Lung microvascular endothelial cell (primary cell): ENCODE results near the gene KCTD6. TPM values are rescaled to one million over a fixed set of nuclear protein-coding genes. Genes with fewer than 3 reads are reported as not detected.
A peak's percentile ranks its signal among the peaks of the same experiment; 100 is the strongest.

Source experiments
- DNase-seq, 2 donors: peaks; one replicate each; pipeline versions ENCODE4 v3.0.0 to v3.0.0-alpha.2; 2010; ENCODE audit warnings: low read depth in 2 of 2
- total RNA-seq: library from RNA; depleted of rRNA; stranded (reverse); fragments of >200 nt; gene quantifications from 2 replicates; pipeline ENCODE4 v1.2.1, GENCODE V29; 2014

KCTD6 gene
- total RNA-seq = 3.5 and 6.7 TPM in 2 replicates

DNA sequence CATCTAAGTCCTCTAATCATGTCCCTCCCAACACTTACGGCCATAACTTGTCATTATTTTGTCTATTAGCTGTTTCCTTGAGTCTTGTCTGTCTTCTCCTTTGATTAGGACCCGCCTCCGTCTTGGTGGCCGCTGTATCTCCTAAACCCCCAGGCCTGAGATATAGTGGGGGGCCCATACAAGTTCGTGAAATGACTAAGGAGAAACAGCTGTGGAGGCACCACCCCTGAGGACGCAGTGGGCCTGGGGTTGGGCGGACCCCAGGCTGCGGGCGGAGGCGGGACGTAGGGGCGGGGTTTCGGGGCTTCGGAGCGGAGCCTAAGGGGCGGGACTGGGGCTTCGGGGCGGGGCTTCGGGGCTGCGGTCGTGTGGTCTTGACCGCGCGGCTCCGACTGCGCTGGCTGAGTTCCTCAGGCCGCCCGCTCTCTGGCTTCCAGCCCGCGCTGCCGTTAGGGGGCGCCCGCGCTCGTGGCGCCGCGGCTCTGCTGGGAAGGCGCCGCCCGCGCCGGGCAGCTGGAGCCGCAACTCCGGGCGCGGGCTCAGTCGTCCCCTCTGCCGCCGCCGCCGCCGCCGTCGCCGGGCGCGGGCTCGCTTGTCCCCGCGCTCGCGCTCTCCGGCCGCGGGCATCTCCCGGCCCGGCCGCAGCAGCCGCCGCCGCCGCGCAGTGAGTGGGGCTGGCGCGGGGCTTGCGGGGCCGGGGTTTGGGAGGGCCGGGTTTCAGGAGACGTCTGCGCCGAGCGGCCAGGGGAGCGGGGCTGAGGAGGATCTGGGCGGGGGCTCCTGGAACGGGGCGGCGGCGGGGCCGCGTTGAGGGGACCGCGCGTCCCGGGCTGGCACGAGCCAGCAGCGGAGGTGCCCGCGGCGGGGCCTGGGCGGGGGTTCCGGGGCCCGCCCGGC lies at the start of gene KCTD6:
KCTD6 (plus strand) TSS at position 591 of the 897 bp plus-strand sequence. CDS start 6,660 bp downstream, outside the sequence.
- peak; percentile 96 to 97 for DNase-seq

DNA sequence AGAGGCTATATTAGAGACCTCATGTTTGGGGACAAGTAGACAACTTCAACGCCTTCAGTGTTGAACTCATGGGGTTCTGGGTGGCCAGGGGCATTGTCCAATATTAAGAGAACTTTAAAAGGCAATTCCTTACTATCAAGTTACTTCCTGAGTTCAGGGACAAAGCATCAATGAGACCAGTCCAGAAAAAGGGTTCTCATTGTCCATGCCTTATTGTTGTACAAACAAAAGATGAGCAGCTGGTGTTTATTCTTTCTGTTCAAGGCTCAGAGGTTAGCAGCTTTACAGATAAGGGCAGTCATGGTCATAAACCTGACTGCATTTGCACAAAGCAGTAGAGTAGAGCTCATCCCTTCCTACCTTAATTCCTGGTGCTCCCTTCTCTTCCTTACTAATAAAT lies 39.7 kb upstream of the KCTD6 start:
- DNase-seq = no peak

DNA sequence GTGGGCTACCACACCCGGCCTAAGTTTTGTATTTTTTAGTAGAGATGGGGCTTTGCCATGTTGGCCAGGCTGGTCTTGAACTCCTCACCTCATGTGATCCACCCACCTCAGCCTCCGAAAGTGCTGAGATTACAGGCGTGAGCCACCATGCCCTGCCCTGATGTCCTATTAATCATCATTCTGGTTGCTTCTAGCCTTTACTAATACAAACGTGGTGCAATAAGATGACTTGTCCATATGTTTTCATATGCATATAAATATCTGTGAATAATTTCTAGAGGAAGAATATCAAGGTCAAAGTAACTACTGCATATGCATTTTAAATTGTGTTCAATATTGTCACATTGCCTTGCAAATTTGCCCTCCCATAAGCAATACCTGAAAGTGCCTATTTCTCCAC lies 32.7 kb upstream of the KCTD6 start:
- DNase-seq = no peak

DNA sequence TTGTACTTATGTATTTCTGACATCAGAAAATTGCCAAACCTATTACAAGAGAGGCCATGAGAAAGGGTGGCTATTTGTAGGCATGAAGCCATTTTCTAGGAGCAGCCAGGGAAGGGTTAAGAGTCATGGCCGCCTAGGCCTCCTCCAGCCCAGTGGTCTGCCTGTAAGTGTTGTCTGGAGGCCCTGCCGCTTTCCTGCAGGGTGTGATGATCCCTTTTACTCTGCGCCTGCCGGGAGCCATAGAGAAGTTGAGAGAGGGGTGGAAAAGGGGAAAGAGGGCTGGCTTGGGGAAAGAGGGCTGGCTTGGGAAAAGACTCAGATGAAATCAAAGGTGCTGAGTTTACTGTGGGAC lies 29.1 kb upstream of the KCTD6 start:
- DNase-seq = no peak

DNA sequence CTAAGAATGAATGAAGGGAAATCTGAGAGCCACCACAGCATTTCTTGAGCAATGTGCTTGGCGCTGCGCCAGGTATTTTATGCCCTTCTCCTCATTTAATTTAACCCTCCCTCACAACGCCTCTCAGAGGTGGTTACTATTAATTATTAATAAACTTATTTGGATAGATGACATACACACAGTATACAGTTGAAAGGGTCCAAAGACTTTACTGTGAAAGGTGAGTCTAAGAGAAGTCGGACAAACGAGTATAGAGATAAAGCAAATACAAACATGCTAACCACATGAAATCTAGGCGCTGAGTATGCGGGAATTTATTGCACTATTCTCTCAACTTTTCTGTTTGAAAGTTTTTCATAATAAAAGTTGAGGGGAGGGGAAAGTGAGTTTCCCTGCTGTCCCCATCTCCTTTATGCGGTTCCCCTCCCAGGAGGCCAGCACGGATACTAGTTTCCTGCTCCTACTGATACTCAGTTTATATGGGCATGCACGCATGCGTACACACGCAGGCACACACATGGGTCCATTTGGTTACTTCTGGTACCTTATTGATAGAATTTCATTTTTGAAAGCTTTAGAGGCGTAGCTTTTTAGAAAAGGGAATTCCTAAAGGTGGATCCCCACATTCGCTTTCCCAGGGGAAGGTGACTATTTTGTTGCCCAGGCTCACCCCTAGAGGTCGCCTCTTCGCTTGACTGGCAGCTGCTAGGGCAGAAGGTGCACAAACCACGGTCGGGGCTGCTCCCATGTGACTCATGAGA lies 28.5 kb upstream of the KCTD6 start:
- DNase-seq = peak; percentile 68

DNA sequence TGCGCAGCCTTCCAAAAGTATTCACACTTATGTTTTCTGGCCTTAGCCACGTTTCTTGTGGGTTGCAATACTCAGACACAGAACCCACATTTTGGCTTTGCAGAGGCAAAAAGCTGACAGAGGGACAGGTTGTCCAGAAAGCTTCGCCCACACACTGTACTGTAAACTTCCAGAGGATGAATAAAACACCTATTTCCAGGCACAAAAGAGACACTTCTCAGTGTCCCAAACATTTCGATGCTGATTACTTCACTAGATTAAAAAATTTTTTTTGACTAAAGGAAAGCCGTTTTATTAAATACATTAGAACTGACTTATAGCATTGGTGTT lies 28.0 kb upstream of the KCTD6 start:
- no peak for DNase-seq

DNA sequence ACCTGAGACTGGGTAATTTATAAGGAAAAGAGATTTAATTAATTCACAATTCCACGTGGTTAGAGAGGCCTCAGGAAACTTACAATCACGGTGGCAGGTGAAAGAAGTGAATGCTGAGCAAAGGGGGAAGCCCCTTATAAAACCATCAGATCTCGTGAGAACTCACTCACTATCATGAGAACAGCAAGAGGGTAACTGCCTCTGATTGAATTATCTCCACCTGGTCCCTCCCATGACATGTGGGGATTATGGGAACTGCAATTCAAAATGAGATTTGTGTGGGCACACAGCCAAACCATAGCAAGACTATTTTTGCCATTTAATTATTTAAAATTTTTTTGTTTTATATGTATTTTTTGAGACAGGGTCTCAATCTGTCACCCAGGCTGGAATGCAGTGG lies 27.0 kb upstream of the KCTD6 start:
- DNase-seq = peak in 1 of 2 donors; percentile 8

DNA sequence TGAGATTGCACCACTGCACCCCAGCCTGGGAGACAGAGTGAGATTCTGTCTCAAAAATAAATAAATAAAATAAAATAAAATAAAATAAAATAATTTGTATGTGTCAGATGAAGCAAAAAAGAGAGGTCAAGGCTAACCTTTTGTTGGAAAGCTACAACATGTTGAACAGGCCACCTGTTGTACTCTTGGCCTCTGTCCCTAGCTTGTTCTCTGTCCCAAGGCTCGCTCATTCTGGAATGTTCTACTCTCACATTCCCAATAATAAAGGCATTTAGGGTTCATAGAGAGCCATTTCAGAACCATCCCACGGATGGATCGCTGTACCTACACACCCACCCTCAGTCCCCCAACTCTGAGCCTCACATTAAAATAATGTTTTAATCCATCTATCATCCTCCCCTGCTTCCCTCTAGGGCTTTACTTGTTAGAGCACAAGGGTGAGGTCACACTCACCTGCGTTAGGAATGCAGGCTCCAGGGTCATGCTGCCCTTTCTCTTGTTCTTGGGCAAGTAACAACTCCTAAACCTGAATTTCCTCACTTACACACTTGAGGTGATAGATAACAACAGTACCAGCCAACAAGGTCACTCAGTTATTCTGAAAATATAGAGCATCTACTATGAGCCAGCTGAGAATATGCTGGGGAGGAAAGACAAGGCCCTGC lies 24.9 kb upstream of the KCTD6 start:
- no peak for DNase-seq

DNA sequence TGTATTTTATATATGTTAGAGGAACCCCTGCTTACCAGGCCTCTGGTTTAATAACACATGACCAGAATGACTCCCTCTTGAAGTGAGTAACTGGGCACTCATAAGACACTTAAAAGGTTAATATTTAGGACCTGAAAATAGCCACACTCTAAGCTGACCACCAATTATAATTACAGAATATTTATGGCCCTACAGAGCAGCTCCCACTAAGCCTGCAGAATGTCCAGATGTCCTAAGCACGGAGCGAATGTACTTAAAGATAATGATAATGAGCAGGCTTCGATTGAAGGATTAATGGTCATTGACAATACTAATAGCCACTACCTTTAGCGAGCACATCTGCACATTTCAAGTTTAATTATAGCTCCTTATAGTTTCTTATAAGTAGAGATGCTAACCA lies 22.8 kb upstream of the KCTD6 start:
- no peak for DNase-seq

DNA sequence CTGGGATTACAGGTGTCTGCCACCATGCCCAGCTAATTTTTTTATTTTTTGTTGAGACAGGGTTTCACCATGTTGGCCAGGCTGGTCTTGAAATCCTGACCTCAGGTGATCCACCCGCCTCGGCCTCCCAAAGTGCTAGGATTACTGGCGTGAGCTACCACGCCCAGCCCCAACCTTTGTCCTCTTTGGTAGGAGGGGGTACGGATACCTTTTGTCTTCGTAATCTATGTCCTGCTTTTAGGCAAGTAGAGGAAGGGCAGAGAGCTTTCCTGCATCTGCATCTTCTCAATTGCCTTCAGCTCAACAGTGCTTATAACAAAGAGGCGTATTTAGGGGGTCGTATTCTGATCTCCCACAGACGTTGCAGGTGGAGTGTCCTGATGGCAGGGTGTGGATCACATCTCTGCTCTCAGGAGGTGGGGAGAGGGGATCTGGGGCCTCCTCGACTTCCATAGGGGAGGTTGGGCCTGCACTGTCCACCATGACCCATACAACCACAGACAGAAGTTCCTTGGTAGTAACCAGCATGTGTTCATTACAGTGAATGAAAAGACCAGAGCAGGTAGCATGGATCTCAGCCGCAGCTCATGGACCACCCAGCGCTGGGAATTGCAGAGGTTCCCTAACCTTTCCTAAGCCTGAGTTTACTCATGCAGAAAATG lies 21.4 kb upstream of the KCTD6 start:
- no peak for DNase-seq

DNA sequence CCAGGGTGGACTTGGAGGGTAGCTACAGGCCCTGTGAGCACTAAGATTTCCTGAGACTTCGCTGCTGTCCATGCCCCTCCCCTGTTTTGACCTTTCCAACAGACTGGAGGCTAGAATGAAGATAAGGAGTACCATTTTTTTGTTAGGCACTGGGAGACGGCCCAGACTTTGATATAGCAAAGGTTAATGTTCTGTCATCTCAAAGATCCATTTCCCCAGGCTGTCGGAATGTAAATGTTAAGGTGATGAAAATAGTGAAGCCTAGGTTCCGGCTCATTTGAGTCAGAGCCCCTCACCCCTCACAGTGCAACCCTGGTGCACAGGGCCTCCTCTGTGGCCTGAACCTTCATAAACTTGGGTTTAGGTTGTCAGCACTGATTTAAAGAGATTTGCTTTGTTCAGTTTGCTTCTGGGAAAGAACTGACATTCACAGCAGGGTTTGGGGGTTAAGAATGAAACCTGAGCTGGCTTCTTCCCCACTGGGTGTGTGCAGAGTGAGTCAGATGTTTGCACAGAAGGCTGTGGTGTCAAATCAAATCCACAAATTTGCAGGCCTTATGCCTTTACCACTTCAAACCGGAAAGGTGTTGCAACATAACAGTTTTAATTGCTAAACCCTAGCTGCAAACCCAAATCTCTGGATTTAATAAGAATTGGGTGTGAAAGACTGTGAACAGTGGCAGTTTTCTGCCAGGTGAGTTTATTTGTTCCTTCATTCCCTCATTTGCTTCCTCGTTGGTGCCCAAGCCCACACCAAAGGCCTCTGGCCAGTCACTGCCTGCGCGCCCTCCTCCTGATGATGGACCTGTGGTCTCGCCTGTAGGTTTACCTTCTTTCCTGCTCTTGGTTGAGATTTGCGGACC lies 20.6 kb upstream of the KCTD6 start:
- peak; percentile 42 to 64 for DNase-seq

DNA sequence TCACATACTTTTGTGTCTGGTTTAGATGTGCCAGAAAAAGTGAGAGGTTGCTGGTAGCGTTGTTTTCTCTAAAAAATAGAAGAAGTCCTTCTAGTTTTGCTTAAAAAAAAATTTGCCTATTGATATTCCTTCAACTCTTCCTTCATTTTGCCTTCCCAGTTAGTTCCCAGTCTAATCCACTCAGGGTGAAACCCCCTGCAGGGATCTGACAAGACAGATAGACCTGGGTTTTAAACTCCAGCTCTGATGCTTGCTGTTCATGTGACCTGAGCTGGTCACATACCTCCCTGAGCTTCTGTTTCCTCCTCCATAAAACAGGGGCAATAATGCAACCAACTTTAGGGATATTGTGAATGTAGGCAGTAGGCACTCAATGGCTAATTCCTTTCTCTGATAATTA lies 18.6 kb upstream of the KCTD6 start:
- no peak for DNase-seq

DNA sequence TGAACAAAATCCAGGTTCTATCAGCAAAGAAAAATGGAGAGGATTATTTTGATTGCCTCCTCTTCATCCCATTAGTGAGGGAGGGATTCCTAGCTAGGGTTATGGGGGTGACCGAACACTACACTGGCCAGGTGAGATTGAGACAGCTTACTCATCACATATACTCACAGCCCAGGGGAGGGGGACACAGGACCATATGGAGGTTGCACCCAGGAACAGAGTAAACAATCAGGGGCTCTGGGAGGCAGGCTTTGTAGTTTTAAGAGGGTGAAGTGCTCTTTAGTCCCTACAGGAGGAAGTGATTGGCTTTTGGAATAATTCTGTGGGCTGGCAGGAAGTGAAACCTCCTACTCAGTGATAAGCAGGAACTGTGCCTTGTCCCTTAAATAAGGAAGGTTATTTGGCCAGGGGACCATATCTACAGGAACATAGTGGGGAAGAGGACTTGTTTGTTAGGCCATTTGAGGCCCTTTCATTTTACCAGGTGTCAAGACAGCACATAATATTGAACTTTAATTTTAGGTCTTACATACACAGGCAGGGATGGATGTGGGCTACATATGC lies 17.5 kb upstream of the KCTD6 start:
- no peak for DNase-seq

DNA sequence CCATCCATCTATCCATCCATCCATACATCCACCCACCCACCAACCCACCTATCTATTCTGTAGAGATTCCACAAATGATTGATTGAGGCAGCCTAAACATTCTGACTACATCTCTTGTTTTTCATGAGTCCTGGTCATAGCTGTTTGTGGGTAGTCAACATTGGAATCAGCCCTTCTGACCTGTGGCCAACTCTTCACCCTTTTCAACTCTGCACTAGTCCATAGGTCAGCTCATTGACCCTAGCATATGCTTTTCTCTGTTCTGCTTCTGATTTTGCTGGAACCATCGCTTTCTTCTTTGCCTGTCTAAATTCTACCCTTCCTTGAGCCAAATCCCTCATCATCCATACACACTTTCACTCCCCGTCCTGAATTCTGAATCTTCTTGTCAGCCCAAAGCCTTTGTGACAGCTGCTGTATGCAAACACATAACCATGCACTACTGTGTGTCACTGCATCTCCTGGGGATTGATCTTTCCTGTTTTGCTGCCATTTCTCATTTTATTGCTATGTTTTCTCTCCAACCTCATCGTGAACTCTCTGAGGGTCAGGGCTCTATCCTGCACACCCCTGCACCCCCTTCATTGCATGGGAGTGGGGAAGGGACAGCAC lies 16.8 kb upstream of the KCTD6 start:
- DNase-seq = no peak

DNA sequence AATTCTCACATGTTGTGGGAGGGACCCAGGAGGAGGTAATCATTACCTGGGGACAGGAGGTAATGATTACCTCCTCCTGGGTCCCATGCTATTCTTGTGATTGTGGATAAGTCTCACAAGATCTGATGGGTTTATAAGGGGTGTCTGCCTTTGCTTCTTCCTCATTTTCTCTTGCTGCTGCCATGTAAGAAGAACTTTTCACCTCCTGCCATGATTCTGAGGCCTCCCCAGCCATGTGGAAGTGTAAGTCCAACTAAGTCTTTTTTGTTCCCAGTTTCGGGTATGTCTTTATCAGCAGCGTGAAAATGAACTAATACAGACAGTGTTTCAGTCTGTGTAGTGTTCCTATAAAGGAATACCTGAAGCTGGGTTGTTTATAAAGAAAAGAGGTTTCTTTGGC lies 13.1 kb upstream of the KCTD6 start:
- no peak for DNase-seq

DNA sequence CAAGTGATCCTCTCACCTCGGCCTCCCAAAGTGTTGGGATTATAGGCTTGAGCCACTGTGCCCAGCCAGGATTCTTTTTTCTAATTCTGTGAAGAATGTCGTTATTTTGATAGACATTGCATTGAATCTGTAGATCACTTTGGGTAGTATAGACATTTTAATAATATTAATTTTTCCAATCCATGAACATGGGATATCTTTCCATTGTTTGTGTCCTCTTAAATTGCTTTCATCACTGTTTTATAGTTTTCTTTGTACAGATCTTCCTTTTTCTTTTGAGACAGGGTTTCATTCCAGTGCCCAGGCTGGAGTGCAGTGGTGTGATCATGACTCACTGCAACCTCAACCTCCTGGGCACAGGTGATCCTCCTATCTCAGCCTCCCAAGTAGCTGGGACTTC lies 11.6 kb upstream of the KCTD6 start:
- no peak for DNase-seq

DNA sequence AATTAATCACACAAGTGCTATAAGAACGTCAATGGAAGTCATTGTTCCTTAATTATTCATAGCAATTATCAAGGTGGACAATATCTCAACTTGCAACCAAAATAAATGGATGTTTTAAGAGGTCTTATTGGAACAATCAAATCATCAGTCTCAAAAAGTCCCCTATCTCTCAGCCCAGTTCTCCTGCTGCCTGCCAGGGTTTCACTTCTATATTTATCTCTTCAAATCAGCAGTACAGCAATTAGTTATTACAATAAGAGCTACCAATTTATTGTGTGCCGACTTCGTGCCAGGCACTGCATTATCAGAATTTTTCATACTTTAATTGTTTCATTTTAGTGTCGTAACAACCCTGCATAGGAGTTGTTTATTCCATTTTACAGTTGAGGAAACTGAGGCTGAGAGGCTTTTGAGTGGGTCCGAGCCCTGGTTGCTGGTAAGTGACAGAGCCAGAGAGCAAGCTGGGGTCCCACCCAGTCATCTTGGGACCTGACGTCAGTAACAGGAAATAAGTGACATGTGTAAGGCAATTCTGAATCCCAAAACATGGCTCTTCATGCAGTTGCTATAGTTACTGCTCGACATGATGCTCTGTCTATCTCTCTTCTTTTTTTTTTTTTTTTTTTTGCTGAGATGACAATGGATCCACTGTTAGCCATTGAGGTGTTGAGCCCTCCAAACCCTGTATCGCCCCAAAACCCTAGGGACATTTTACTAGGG lies 8.8 kb upstream of the KCTD6 start:
- DNase-seq = no peak

DNA sequence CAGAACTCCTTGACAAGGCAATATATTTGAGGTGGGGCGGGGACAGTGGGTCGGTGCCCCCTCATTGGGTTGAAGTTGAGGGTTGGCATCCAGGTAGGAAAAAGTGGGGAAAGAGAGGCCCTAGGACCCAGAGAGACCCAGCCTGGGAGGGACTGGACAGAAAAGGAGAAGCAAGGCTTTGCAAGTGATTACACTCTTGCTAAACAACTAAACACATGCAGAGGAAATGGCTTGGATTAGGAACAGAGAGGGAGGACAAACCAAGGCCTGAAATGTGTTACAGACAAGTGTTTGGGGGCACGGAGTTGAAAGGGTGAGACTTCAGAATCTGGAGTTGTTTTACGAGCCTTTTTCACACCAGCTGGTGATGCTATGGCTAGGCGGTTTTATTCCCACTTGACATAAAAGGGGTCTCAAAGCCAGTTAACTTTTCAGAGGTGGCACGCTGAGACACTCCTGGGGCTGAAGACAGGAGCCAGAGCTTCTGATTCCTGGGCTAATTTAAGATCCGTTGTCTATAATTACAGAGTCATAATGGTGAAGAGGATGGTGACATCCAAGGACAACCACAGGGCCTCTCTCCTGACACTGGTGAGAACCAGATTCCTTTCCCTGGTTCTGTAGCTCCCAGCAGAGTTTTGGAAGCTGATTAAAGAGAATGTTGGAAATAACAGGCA lies 7.7 kb upstream of the KCTD6 start:
- no peak for DNase-seq

DNA sequence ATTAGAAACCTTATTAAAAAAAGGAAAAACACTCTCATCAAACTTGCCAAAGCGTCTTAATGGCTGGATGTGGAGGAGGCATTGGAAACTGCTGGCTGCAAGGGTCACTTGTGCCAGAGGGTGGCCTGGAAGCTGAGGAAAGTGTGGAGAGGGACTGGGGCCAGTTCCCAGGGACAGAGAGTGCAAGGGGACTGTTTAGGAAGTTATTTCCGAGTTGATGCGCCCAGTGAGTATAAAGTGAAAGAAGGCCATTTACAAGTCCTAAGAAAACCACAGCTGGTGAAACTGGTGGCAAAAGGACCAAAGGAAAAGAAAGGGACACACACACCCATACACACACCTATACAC lies 7.2 kb upstream of the KCTD6 start:
- no peak for DNase-seq
